Common myeloid progenitor, CD34-positive (primary cell): ENCODE data around the gene PHF21A.

Source experiments
- CTCF ChIA-PET: fragments of 350-600 bp; sonication (Branson Sonifier 250); formaldehyde crosslinking; loops from one replicate; lab custom pipeline; 2021; ENCODE audit warnings: antibody characterized with exemption; lab: Charles Lee
- POLR2A ChIA-PET: fragments of 350-600 bp; sonication (Branson Sonifier 250); formaldehyde crosslinking; loops from one replicate; lab custom pipeline; 2021; ENCODE audit warnings: antibody characterized with exemption; lab: Charles Lee
- DNase-seq, 3 donors: peaks; one replicate each; pipeline versions ENCODE4 v3.0.0 to v3.0.0-alpha.2; 2013
- H3K27ac ChIP-seq, 2 experiments: 1 replicate in 1 of 2; 2 replicates in 1 of 2; pipeline ENCODE4 v1.7.0; 2013; ENCODE audit warnings: inconsistent platforms in 2 of 2, low read length in 2 of 2, mild to moderate bottlenecking in 2 of 2, low read depth in 1 of 2, moderate library complexity in 1 of 2; ENCODE audit not compliant: severe bottlenecking in 2 of 2, insufficient read depth in 1 of 2, poor library complexity in 1 of 2
- H3K27me3 ChIP-seq, 5 experiments: replicated peaks in 2 of 5; 1 replicate in 3 of 5; 2 replicates in 2 of 5; pipeline versions ENCODE4 v1.6.1 to v1.7.0; 2013; ENCODE audit warnings: low read length in 4 of 5, mild to moderate bottlenecking in 2 of 5, moderate library complexity in 2 of 5, inconsistent platforms in 1 of 5; ENCODE audit not compliant: insufficient read depth in 5 of 5, control insufficient read depth in 4 of 5
- H3K36me3 ChIP-seq, 4 experiments: 1 replicate in 2 of 4; 2 replicates in 2 of 4; pipeline versions ENCODE4 v1.6.1 to v1.7.0; 2013; ENCODE audit warnings: low read length in 3 of 4, control low read depth in 1 of 4, mild to moderate bottlenecking in 1 of 4; ENCODE audit not compliant: control insufficient read depth in 4 of 4, insufficient read depth in 4 of 4
- H3K4me1 ChIP-seq, 4 experiments: 1 replicate in 3 of 4; 2 replicates in 1 of 4; pipeline versions ENCODE4 v1.6.1 to v1.7.1; 2013; ENCODE audit warnings: low read length in 3 of 4, mild to moderate bottlenecking in 3 of 4, control low read depth in 1 of 4, inconsistent platforms in 1 of 4, moderate library complexity in 1 of 4; ENCODE audit not compliant: control insufficient read depth in 4 of 4, insufficient read depth in 4 of 4; ENCODE audit errors: control extremely low read depth in 1 of 4
- H3K4me3 ChIP-seq, 7 experiments: 1 replicate in 4 of 7; 2 replicates in 3 of 7; pipeline versions ENCODE4 v1.5.1 to v1.7.0; 2013; ENCODE audit warnings: mild to moderate bottlenecking in 7 of 7, low read length in 6 of 7, moderate library complexity in 6 of 7, inconsistent platforms in 2 of 7, low read depth in 2 of 7, control low read depth in 1 of 7; ENCODE audit not compliant: insufficient read depth in 4 of 7, control insufficient read depth in 1 of 7; ENCODE audit errors: extremely low read depth in 1 of 7
- H3K9me3 ChIP-seq, 5 experiments: 1 replicate in 4 of 5; 2 replicates in 1 of 5; pipeline versions ENCODE4 v1.6.1 to v1.7.1; 2013; ENCODE audit warnings: low read length in 4 of 5, mild to moderate bottlenecking in 2 of 5, inconsistent platforms in 1 of 5, low read depth in 1 of 5, moderate library complexity in 1 of 5; ENCODE audit not compliant: control insufficient read depth in 4 of 5, insufficient read depth in 2 of 5; ENCODE audit errors: control extremely low read depth in 1 of 5
- whole genome bisulfite sequencing: methylation state at CpG from one replicate; pipeline ENCODE4 v1.1.5; 2013; ENCODE audit not compliant: insufficient coverage; 5-methylcytosine and 5-hydroxymethylcytosine counted together

PHF21A gene

GRCh38 chr11:46055371-46055770, 65.9 kb downstream of the PHF21A start:
- no CpG with 5 or more reads among the region's 1 CpG for WGBS

GRCh38 chr11:46051102-46051501, 70.2 kb downstream of the PHF21A start:
- Histone ChIP-seq H3K27ac (no peak overlapping the region), H3K27me3 (no peaks in the 10 kb centered on the region), H3K36me3 (peaks cover 0 to 7% (median 3%) of the 10 kb centered on the region in 4 experiments), H3K4me1 (peaks cover 0 to 29% (median 15%) of the 10 kb centered on the region in 4 experiments), H3K9me3 (no peaks in the 10 kb centered on the region), H3K4me3 (no peak overlapping the region)
- no peak for DNase-seq
- no CpG with 5 or more reads among the region's 1 CpG for WGBS
- POLR2A ChIA-PET = no interaction called here
- CTCF ChIA-PET = interaction anchor here (1.3 kb wide), 1 partner anchor 20 kb away, joined by 4 read pairs; no protein-coding TSS in a partner anchor

More at GRCh38 chr11:46055371-46055770, 65.9 kb downstream of the PHF21A start:
- CTCF ChIA-PET = no interaction called here
- H3K36me3 ChIP-seq = peaks cover 0 to 5% (median 4%) of the 10 kb centered on the region in 4 experiments
- POLR2A ChIA-PET = no interaction called here
- no peak for DNase-seq
- peaks cover 0 to 13% (median 3%) of the 10 kb centered on the region in 4 experiments for H3K4me1 ChIP-seq
- H3K9me3 ChIP-seq = no peaks in the 10 kb centered on the region
- no peak overlapping the region for H3K4me3 ChIP-seq
- H3K27ac ChIP-seq = no peak overlapping the region
- no peaks in the 10 kb centered on the region for H3K27me3 ChIP-seq

- Histone ChIP-seq H3K4me1 (peaks cover 0 to 29% (median 15%) of the 10 kb centered on the region in 4 experiments), H3K27ac (no peak overlapping the region), H3K4me3 (no peak overlapping the region), H3K27me3 (no peaks in the 10 kb centered on the region), H3K36me3 (peaks cover 0 to 7% (median 3%) of the 10 kb centered on the region in 4 experiments), H3K9me3 (no peaks in the 10 kb centered on the region)
- ChIA-PET CTCF (no interaction called here), POLR2A (no interaction called here)
- peak in 1 of 3 donors; percentile 11 for DNase-seq
- WGBS = 25% methylated on average over 1 of the region's 2 CpGs
Observed at GRCh38 chr11:46050662-46051061, 70.6 kb downstream of the PHF21A start.

GRCh38 chr11:46050003-46050461, 71.2 kb downstream of the PHF21A start:
- Histone ChIP-seq H3K36me3 (peaks cover 0 to 3% (median 3%) of the 10 kb centered on the region in 4 experiments), H3K4me3 (no peak overlapping the region), H3K27ac (peak overlapping the region; percentile 31 to 33), H3K9me3 (no peaks in the 10 kb centered on the region), H3K4me1 (peaks cover 0 to 29% (median 15%) of the 10 kb centered on the region in 4 experiments), H3K27me3 (no peaks in the 10 kb centered on the region)
- ChIA-PET CTCF (no interaction called here), POLR2A (no interaction called here)
- peak in 2 of 3 donors; percentile 19 to 26 for DNase-seq
- WGBS = 58% methylated on average over 4 of the region's 4 CpGs

- peak overlapping the region in 1 of 2 experiments; percentile 14 for H3K27ac ChIP-seq
- 40% methylated on average over 3 of the region's 7 CpGs for WGBS
- DNase-seq = peak in 2 of 3 donors; percentile 65 to 81
- CTCF ChIA-PET = interaction anchor here (1.0 to 1.6 kb wide), 3 partner anchors 17 to 84 kb away, joined by 3 to 5 read pairs (median 4); no protein-coding TSS in a partner anchor
- POLR2A ChIA-PET = no interaction called here
- H3K27me3 ChIP-seq = no peaks in the 10 kb centered on the region
- no peak overlapping the region for H3K4me3 ChIP-seq
- no peaks in the 10 kb centered on the region for H3K9me3 ChIP-seq
- peaks cover 0 to 26% (median 15%) of the 10 kb centered on the region in 4 experiments for H3K4me1 ChIP-seq
- H3K36me3 ChIP-seq = peaks cover 0 to 3% (median 2%) of the 10 kb centered on the region in 4 experiments
Observed at GRCh38 chr11:46049325-46049897, 71.8 kb downstream of the PHF21A start.

- peaks cover 0 to 26% (median 15%) of the 10 kb centered on the region in 4 experiments for H3K4me1 ChIP-seq
- no peak overlapping the region for H3K27ac ChIP-seq
- H3K27me3 ChIP-seq = no peaks in the 10 kb centered on the region
- POLR2A ChIA-PET = interaction anchor here (0.7 kb wide), 1 partner anchor 1517 kb away, joined by 3 read pairs; the partner anchor contains the start of gene PTPMT1
- H3K4me3 ChIP-seq = no peak overlapping the region
- H3K36me3 ChIP-seq = peaks cover 0 to 3% (median under 1%) of the 10 kb centered on the region in 4 experiments
- CTCF ChIA-PET = interaction anchor here (0.9 to 1.6 kb wide), 4 partner anchors 11 to 83 kb away, joined by 3 to 5 read pairs (median 4); no protein-coding TSS in a partner anchor
- WGBS = no CpG with 5 or more reads among the region's 1 CpG
- no peaks in the 10 kb centered on the region for H3K9me3 ChIP-seq
- DNase-seq = no peak
Observed at GRCh38 chr11:46048198-46048597, 73.1 kb downstream of the PHF21A start.

- CTCF ChIA-PET = no interaction called here
- peaks cover 0 to 3% (median under 1%) of the 10 kb centered on the region in 4 experiments for H3K36me3 ChIP-seq
- H3K9me3 ChIP-seq = no peaks in the 10 kb centered on the region
- H3K27ac ChIP-seq = no peak overlapping the region
- no peak overlapping the region for H3K4me3 ChIP-seq
- H3K27me3 ChIP-seq = no peaks in the 10 kb centered on the region
- peaks cover 0 to 26% (median 15%) of the 10 kb centered on the region in 4 experiments for H3K4me1 ChIP-seq
- POLR2A ChIA-PET = no interaction called here
- no peak for DNase-seq
Observed at GRCh38 chr11:46047520-46047919, 73.7 kb downstream of the PHF21A start.
